HL-60 (cell line): Measurements from ENCODE around the gene COL2A1.

Experiments used
- DNase-seq, 2 experiments: peaks; one replicate each; pipeline ENCODE4 v3.0.0-alpha.2; 2010 to 2020; ENCODE audit warnings: low read depth in 1 of 2, low spot score in 1 of 2
- H3K27ac ChIP-seq: fragments of 250-450 bp; sonication (Bioruptor Pico); replicated peaks from 2 replicates; pipeline ENCODE4 v1.5.1; 2020; ENCODE audit warnings: mild to moderate bottlenecking, moderate library complexity
- H3K27me3 ChIP-seq: fragments of 250-450 bp; sonication (Bioruptor Pico); 2 replicates; pipeline ENCODE4 v1.5.1; 2021; ENCODE audit warnings: mild to moderate bottlenecking, moderate library complexity; ENCODE audit not compliant: insufficient read depth, poor library complexity, severe bottlenecking
- H3K4me3 ChIP-seq: replicated peaks from 2 replicates; pipeline ENCODE4 v1.5.1; 2011; ENCODE audit warnings: mild to moderate bottlenecking, control low read depth, low read length; ENCODE audit not compliant: insufficient read depth
- CTCF ChIP-seq: IDR thresholded peaks from one replicate; pipeline ENCODE4 v1.5.1; 2011; ENCODE audit warnings: low read length, control low read depth, inconsistent platforms; ENCODE audit not compliant: insufficient read depth
- GABPA ChIP-seq: IDR thresholded peaks from 2 replicates; pipeline ENCODE4 v1.6.1; 2012; ENCODE audit warnings: low read depth
- POLR2AphosphoS5 ChIP-seq: IDR thresholded peaks from 2 replicates; pipeline ENCODE4 v1.6.1; 2012; ENCODE audit warnings: low read depth
- REST ChIP-seq: IDR thresholded peaks from 2 replicates; pipeline ENCODE4 v1.6.1; 2012; ENCODE audit warnings: low read depth; ENCODE audit not compliant: insufficient replicate concordance
- SPI1 ChIP-seq: IDR thresholded peaks from 2 replicates; pipeline ENCODE4 v1.6.1; 2012; ENCODE audit warnings: low read depth, mild to moderate bottlenecking, borderline replicate concordance

Gene COL2A1

GRCh38 chr12:48033451-48033850, 29.2 kb upstream of the COL2A1 start:
- DNase-seq: no peak
- H3K27ac ChIP-seq: no peak overlapping the region
- TF ChIP-seq CTCF (no peak), POLR2AphosphoS5 (no peak), REST (no peak), GABPA (no peak), SPI1 (no peak)
- H3K4me3 ChIP-seq: no peak overlapping the region
- no peaks in the 10 kb centered on the region for H3K27me3 ChIP-seq

GRCh38 chr12:48032597-48032996, 28.3 kb upstream of the COL2A1 start:
- Histone ChIP-seq H3K4me3 (no peak overlapping the region), H3K27ac (no peak overlapping the region), H3K27me3 (no peaks in the 10 kb centered on the region)
- no peak for TF ChIP-seq POLR2AphosphoS5
- DNase-seq: no peak

- no peak for DNase-seq
Observed at GRCh38 chr12:48031135-48031960, 27.1 kb upstream of the COL2A1 start.

More at GRCh38 chr12:48031135-48031960, 27.1 kb upstream of the COL2A1 start:
- no peak for TF ChIP-seq GABPA
- TF ChIP-seq REST: no peak
- TF ChIP-seq POLR2AphosphoS5: no peak
- TF ChIP-seq CTCF: no peak
- TF ChIP-seq SPI1: no peak
- Histone ChIP-seq H3K27ac (no peak overlapping the region), H3K27me3 (no peaks in the 10 kb centered on the region), H3K4me3 (no peak overlapping the region)
